HG03103 (cell line): Measurements from ENCODE around the gene SLC22A15.
A peak's percentile ranks its signal among the peaks of the same experiment; 100 is the strongest.
"Not testable (repeated sequence)": the region's sequence is repeated elsewhere in the genome, so short reads cannot be mapped to it uniquely, and the experiment has no call there.

Experiments used
- ATAC-seq: cut with Tn5 transposase; IDR thresholded peaks from one replicate; pipeline ENCODE4 v1.9.1; 2021; ENCODE audit warnings: low read depth; ENCODE audit not compliant: unreplicated experiment

Gene SLC22A15

GRCh38 chr1:115980998-115981993 is 5.0 kb downstream of the SLC22A15 start:
- no peak for ATAC-seq

- no peak for ATAC-seq
Observed at GRCh38 chr1:115982400-115982799, 6.1 kb downstream of the SLC22A15 start.

GRCh38 chr1:115983584-115983983 is 7.3 kb downstream of the SLC22A15 start:
- ATAC-seq: no peak

GRCh38 chr1:115987623-115988022 is 11.3 kb downstream of the SLC22A15 start:
- ATAC-seq: no peak

- no peak for ATAC-seq
Observed at GRCh38 chr1:115988953-115989352, 12.6 kb downstream of the SLC22A15 start.

GRCh38 chr1:115989699-115990098 is 13.4 kb downstream of the SLC22A15 start:
- no peak for ATAC-seq

GRCh38 chr1:115991909-115992308 is 15.6 kb downstream of the SLC22A15 start:
- no peak for ATAC-seq

GRCh38 chr1:115997921-115998320 is 21.6 kb downstream of the SLC22A15 start:
- not testable (repeated sequence) for ATAC-seq

- no peak for ATAC-seq
Observed at GRCh38 chr1:116001739-116002487, 25.6 kb downstream of the SLC22A15 start.

GRCh38 chr1:116002781-116003420 is 26.6 kb downstream of the SLC22A15 start:
- ATAC-seq: no peak

- no peak for ATAC-seq
Observed at GRCh38 chr1:116003823-116004222, 27.5 kb downstream of the SLC22A15 start.

- no peak for ATAC-seq
Observed at GRCh38 chr1:116006486-116006964, 30.2 kb downstream of the SLC22A15 start.

GRCh38 chr1:116008656-116009390 is 32.5 kb downstream of the SLC22A15 start:
- no peak for ATAC-seq

GRCh38 chr1:116012716-116013115 is 36.4 kb downstream of the SLC22A15 start:
- no peak for ATAC-seq

- no peak for ATAC-seq
Observed at GRCh38 chr1:116015679-116016078, 39.4 kb downstream of the SLC22A15 start.

- no peak for ATAC-seq
Observed at GRCh38 chr1:116018007-116018406, 41.7 kb downstream of the SLC22A15 start.

GRCh38 chr1:116019653-116020253 is 43.4 kb downstream of the SLC22A15 start:
- ATAC-seq: no peak

- ATAC-seq: peak; percentile 76
Observed at GRCh38 chr1:116020668-116021272, 44.5 kb downstream of the SLC22A15 start.

- no peak for ATAC-seq
Observed at GRCh38 chr1:116024626-116025025, 48.3 kb downstream of the SLC22A15 start.
